NCI-H2196 treated with DMSO at 0.1 percent for 48 hours (cell line): ENCODE measurements around the gene SAP30L.

ENCODE experiments used
- DNase-seq: peaks from one replicate; lab custom pipeline; 2025; ENCODE audit not compliant: unreplicated experiment; lab: John Stamatoyannopoulos, UW

The SAP30L gene

DNA sequence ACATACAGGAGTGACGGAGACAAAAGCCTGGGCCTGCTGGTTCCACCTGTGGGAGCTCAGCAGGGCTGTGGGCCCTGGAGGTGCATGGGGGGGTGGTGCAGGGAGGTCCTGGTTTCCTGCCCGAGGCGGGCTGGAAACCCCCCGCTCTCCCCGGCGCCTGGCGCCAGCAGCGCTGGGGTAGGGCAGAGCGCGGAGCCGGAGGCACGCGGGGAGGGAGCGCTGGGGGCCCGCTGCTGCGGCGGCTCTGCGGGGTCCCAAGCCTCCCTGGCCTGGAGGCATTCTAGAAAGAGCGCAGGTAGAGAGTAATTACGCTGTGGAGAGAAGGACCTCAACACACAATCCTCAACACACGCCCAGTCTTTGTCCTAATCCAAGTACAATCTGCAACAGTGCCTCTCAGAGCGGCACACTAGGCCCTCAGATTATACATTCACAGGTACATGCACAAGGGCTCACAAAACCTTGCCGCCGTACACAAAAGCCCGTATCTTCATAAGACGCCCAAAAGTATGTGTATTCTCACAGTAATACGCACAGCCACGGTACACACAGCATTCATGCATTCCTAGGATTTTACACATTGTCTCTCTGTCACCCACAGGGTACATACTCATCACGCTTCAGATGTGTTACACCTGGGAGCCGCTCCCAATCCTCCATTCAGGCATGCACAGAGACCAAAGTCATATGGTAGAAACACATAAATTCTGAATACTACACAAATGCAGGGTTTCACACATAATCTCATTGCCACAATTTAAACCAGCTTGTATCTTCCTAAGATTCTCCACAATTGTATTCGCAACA lies 34.4 kb downstream of the SAP30L start:
- DNase-seq = no peak

DNA sequence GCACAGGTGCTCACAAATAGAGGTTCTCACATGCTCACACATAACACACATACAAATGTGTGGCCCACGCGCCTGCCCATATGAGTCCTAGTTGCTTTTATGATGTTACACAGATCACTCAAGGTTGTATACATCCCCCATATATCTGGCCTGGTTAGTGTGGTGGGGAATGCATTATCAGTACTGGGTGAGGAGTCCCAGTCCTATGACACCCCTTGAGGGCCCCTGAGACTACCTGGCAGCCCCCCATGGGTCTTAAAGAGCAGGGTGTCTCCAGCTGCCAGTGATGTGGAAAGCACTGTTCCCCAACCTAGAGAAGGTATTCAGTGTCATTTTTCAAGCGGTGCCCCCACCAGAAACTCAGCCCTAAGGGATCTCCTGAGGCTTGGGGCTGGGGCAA lies 35.0 kb downstream of the SAP30L start:
- no peak for DNase-seq

DNA sequence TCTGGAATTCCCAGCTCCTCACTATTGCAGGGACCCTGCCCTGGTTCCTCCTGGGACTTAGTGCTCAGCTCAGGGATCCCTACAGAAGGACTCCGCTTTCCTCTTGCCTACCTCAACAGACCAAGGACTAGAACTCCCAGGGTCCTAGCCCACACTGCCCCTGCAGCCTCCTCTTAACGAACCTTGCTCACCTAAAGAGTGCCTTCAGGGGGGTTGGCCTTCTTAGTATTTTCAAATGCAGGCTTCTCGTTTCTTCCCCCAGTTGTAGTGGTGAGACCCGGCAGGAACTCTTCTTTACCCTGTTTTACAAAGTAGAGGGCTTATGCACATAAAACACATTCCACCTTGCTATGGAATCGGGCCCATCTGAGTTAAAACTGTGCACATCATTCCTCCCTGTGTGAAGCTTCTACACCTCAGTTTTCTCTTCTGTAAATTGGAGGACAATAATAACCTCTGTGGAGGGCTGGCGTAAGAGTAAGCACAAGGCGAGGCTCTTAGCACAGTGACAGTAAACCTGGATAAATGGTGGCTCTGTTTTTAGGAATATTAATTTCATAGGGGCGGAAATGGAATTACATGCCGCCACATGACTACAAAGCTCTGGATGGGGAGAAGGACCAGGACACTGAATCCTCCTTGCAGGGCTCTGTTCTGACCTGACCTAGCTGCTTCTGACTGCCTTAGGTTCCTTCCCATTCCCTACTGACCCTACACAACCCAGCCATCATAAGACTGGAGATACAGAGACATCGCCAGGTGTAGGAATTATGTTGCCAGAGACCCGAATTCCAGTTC lies 36.0 kb downstream of the SAP30L start:
- no peak for DNase-seq

DNA sequence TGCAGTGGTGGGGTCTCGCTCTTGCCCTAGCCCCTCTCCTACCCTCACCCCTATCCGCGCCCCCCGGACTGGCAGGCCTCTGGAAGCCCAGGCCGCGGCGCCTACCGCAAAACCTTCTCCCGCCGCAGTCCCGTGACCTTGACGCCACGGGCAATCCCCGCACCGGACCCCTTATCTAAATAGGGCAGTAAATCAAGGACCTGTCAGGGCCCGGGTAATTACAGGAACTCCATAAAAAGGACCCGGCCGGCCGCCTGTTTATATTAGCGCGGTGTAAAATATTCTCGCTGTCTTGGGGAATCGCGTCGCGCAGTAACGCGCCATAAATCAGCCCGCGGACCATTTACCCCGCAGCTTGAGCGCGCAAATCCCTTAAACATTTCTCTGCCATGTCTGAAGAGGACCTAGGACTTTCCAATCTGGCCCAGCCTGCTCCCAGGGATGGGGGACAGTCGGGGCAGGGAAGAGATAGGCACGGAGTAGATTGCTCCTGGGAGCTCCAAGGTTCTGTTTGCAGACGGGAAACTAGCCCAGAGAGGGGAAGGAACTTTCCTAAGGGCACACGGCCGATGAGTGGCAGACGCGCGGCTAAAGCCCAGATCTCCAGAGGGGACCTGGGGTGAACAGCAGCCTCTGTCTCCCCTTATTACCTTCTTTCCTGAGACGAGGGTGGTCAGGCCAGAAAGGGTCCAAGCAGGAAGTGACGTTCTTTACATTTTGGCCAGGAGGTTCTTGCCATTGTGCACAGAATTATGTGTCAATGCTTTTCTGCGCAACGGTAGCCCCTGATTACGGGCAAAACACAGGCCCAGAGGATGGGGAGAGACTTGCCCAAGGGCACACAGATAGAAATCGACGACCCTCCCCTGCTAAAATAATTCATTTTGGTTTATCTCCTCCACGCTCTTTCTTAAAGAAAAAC lies 37.0 kb downstream of the SAP30L start:
- DNase-seq = no peak

DNA sequence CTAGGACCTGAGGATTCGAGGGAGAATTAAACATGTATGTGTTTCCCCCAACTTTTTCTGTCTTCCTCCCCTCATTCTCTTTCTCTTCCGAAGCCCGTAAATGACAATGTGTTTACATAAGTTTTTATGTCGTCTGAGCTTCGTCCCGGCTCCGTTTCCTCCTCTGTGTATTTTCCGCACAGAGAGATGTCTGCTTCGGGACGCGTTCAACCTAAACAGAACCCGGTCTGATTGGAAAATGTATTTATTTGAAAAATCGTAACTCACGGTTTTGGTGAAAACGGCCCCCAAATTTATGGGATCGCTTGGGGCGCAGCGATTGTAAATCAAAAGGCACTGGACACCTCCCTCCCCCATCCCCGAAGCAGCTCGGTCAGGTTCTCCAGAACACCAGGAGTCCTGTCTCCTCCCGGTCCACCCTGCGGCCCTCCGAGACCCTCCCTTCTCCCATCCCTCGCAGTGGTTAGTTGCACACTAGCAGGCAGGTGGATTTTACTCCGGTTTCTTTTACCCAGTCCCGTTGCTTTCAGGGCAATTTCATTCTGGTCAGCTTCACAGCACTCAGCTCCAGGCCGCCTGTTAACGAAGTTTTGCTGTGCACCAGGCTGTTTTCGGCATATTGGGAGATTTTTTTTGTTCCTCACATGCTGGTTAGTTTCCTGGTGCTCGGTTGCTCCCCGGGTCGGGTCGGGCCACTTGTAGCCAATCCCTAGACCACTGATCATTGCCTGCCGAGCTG lies 38.0 kb downstream of the SAP30L start:
- DNase-seq = no peak

DNA sequence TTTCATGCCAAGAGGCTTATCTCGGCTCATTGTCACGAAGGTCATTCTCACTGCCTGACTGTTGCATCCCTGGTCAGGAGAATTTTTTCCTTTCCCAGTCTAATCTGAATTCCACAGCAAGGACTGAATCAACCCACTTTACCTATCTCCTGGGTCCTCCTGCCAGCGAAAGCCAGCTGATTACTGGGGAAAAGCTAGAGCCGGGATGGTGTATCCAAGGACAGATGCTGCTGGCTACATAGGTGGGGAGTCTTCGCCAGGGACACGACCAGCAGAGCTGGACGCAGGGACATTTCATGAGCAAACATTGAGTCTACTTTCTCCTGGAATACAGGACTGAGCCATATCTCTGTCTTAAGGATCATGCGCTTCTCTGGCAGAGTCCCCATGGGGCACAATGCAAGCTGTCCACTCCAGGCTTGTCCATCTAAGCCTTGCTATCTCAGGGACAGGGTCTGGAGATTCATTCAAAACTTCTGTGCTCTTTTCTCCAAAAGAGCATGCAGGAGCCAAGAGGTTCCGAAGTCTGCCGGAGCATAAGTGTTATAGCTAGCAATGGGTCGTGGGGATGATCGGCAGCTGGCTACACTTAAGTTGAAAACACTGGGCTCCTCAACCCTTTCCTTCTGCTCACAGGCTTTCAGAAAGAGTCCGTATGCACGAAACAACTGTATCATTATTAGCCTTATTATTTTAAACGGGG lies 38.7 kb downstream of the SAP30L start:
- no peak for DNase-seq

DNA sequence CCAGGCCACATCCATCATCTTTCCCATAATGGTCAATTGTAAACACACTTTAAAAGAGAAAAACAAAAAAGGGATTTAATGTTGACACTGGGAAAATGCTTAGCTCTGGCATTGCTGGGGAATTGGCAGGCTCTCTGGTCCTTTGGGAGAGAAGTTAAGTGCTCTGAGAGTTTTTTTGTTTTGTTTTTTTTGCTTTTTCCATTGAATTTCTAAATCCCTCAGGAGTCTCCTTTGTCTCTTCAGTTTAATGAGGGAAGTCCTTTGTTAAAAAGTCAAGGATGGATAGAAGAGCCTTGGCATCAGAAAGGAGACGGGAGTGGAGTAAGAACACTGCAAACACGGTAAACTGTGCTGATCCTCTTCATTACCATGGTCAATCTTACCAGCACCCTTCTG lies 39.3 kb downstream of the SAP30L start:
- DNase-seq = no peak

DNA sequence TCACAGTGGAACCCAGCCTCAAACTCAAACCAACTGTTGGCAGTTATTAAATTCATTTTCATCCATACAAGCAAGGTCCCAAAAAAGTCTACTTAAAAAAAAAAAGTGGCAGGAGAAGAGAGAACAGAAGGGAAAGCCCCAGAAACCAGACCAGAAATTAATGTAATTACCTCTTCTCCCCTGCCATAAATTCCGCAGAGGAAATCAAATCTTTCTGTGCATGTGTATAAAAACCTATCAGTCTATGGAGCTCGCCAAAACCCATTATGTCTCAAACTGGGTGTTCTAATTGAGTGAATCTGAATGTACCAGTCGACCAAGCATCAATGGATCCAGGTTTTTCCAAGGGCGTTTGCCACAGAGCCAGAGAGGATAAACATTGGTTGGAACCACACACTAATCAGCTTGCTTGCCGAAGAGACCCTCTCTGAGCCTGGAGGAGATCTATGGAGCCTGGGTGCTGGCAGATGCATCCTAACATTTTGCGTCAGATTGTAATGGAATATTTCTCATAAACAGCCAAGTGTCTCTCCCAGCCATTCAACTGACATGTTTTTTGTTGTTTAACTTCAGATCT lies 40.1 kb downstream of the SAP30L start:
- DNase-seq = no peak

DNA sequence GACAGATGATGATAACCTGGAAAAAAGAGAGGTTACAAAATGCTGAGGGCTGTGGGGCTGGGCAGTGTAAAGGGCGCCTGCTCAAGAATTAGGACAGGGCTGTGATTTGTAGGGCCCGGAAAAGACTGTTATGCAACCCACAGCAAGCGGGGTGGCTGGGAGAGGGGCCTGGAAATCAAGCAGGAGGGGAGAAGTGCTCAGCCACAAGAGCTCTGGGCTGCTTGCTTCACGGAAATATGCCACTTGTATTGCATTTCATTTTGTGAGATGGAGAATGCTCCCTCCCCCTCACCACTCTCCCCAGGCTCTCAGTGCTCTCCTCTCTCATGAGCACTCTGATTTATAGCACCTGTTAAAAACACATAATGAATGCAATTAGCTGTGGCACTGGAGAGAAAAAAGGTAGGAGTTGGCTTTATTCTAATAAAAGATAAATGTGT lies 40.6 kb downstream of the SAP30L start:
- DNase-seq = no peak

DNA sequence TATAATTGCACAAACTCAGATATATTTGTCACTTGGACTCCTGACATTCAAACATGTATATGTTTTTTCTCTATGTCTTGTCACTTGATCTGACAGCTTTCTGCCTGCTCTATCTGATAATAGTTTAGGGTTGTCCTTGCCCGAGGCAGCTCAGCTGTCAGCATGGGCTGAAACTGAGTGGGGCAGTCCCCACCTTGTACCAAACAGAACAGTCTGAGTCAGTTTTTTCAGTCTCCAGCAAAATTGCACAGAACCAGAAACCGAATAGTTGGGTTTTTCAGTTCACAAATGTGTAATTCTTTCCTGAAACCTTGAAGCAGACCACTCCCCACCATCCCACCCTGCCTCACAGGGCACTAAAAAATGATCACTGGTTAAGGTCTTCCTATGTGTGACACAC lies 41.7 kb downstream of the SAP30L start:
- no peak for DNase-seq

DNA sequence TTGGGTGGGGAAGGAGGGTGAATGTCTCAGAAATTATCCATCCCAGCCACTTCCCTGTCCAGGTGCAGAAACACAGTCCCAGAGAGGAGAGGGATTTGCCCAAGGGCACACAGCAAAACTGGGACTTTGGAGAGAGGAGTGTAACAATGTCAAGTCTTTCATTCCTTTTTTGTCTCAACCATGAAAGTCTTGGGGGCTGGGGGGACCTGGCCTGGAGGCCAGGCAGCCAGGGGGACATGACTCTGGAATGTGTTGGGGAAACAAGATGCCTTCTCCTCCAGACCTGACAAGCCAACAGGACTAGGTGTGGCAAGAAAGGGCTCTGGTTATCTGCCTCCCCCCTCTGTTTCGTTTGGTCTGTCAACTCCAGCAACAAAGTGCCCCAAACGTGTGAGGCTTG lies 46.1 kb downstream of the SAP30L start:
- no peak for DNase-seq

DNA sequence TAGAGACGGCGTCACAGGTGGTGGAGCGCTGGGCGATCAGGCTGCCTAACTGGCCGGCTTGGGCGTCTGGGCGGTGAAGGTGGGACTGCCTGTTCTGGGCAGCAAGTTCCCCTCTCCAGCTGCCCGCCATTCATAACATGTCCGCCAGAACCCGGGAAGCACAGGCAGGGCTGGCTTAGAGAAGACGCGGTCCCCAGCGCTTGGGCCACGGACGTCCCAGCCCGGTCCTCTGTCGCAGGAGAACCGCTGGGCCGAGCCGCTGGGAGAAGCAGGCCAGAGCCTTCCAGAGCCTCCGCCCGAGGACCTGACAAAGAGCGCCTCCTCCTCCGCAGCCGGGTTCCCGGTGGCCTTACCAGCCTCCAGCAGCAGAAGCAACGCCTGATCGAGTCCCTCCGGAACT lies 47.5 kb downstream of the SAP30L start:
- no peak for DNase-seq

DNA sequence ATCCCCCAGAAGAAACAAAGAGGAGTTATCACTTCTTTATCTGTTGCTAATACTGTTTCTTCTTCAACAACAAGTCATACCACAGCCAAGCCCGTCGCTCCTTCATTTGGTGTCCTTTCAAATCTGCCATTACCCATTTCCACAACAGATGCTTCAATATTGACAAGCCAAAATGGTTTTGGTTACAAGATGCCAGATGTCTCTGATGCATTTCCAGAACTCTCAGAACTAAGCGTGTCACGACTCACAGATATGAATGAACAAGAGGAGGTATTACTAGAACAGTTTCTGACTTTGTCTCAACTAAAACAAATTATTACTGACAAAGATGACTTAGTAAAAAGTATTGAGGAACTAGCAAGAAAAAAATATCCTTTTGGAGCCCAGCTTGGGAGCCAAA lies 48.2 kb downstream of the SAP30L start:
- DNase-seq = no peak

DNA sequence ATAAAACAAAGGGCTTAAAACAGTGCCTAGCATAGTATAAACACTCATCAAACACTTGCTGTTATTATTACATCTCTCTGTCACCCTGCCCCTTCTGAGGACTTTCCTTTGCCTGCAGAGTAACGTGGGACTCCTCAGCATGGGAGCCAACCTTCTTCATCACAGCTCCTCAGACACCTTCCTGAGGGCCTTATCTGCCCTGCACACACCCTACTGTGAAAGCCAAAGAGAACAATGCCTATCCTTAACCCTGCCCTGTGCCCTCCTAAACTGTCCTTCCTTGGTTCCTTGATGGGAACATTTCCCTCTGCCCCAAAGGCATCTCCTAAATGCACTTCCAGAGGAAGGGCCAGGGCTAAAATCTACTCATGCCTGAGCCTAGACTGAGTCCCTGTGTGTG lies 52.8 kb downstream of the SAP30L start:
- no peak for DNase-seq

DNA sequence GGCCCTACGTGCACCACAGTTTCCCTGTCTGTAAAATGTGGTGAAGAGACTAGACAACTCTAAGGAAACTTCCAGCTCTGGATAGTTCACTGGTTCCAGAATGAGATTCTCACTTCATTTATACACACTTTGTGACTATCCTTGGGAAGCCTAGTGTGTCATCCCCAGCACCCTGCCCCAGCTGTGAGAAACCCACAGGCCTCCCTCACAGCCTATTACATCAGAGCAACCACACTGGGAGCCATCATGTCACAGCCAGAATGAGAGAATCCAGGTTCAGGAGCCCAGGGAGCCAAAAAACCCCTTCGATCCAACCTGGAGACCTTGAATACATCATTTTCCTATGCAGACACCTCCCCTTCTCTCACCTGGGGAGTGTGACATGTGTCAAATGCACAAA lies 53.2 kb downstream of the SAP30L start:
- DNase-seq = no peak

DNA sequence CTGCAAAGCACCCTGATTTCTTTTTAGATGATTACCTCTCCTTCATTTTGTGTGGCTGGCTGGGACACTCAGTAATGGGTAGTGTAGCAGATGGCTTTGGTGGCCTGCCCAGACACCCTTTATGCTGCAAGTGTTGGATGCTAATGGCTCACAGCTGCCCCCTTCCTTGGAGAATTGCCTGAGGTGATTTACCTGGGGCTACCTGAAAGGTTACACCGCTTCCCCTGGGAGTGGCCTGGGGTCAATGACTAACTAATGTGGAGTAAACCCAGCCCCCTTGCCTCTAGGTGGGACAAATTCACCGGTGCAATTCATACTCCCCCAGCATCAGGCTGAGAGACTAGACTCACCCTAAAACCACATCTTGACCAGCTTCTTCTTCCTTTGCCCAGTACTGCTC lies 55.8 kb downstream of the SAP30L start:
- no peak for DNase-seq

DNA sequence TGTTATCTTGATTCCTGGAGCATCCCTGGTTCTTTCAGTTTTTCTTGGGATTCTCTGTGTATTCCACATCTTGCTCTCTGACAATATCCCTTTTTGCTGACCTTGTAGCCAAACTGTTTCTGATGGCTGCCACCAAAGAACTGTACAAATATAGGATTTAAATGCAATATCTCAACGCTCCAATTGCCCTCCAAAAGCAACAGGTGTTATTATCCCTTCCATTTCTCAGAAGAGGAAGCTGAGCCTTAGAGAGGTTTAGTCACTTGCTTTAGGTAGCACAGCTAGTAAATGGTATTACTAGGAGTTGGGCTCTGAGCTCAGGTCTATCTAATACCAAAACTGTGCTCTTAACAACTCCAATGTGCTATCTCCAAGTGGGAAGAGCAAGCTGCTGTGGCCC lies 56.4 kb downstream of the SAP30L start:
- DNase-seq = no peak

DNA sequence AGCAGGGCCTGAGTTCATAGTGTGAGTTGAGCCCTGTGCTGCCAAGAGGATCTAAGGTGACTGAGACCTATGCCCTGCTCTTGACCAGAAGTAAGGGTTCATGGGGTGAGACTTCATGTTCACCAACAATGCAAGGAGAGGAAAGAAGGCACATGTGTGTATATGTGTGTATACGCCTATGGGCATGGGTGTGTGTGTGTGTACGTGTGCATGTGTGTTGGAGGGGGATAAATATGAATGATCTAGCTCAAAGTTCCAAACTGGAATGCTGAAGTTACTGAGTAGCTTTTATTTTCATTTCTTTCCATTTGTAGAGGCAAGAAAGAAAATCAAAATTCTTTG lies 57.9 kb downstream of the SAP30L start:
- no peak for DNase-seq

DNA sequence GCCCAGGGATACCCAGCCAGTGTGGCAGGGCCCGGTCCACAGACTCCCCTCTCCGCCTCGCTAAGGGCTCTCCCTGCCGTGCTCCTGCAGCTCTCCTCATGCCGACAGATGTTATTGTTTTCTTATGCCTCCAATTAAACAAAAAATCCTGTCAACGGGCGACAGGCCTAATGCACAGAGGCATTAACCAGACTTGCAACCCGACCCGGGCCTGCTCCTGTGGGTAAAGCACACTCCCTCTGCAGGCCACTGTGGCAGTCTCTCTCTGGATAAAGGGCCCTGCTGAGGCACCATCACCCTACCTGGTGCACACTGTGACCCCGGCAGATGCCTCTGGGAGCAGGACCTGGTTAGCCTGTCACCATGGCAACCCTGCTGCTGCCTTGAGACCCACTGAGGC lies 59.8 kb downstream of the SAP30L start:
- no peak for DNase-seq
